H9 (cell line): ENCODE measurements around the gene DIPK1B. TPM values are rescaled to one million over a fixed set of nuclear protein-coding genes. Genes with fewer than 3 reads are reported as not detected.
A peak's percentile ranks its signal among the peaks of the same experiment; 100 is the strongest.

ENCODE experiments used
- DNase-seq: peaks from one replicate; pipeline ENCODE4 v3.0.0-alpha.2; 2017
- H2AFZ ChIP-seq: one replicate; pipeline ENCODE4 v1.6.1; 2013; ENCODE audit warnings: mild to moderate bottlenecking, low read length, control low read depth, moderate library complexity
- H2AK5ac ChIP-seq: 2 replicates; pipeline ENCODE4 v1.6.1; 2013; ENCODE audit warnings: low read length, control low read depth, mixed read lengths; ENCODE audit not compliant: insufficient read length
- H2BK120ac ChIP-seq: one replicate; pipeline ENCODE4 v1.6.1; 2013; ENCODE audit warnings: low read depth, mild to moderate bottlenecking, low read length, control low read depth, inconsistent platforms; ENCODE audit not compliant: poor library complexity, severe bottlenecking
- H2BK12ac ChIP-seq: 2 replicates; pipeline ENCODE4 v1.6.1; 2013; ENCODE audit warnings: low read length, control low read depth, mixed read lengths, low read depth; ENCODE audit not compliant: insufficient read length
- H2BK15ac ChIP-seq: 2 replicates; pipeline ENCODE4 v1.6.1; 2013; ENCODE audit warnings: low read depth, low read length, control low read depth
- H2BK20ac ChIP-seq: one replicate; pipeline ENCODE4 v1.6.1; 2013; ENCODE audit warnings: low read depth, mild to moderate bottlenecking, low read length, control low read depth, inconsistent platforms; ENCODE audit not compliant: poor library complexity, severe bottlenecking
- H2BK5ac ChIP-seq: 2 replicates; pipeline ENCODE4 v1.6.1; 2013; ENCODE audit warnings: low read length, control low read depth, mixed read lengths; ENCODE audit not compliant: insufficient read length
- H3K14ac ChIP-seq: 2 replicates; pipeline ENCODE4 v1.6.1; 2013; ENCODE audit warnings: low read length, control low read depth; ENCODE audit not compliant: insufficient read depth
- H3K18ac ChIP-seq: 2 replicates; pipeline ENCODE4 v1.6.1; 2013; ENCODE audit warnings: low read depth, mild to moderate bottlenecking, mixed read lengths, low read length, control low read depth; ENCODE audit not compliant: insufficient read length
- H3K23ac ChIP-seq: 2 replicates; pipeline ENCODE4 v1.6.1; 2013; ENCODE audit warnings: low read length, control low read depth, mixed read lengths, low read depth; ENCODE audit not compliant: insufficient read length
- H3K23me2 ChIP-seq: 2 replicates; pipeline ENCODE4 v1.6.1; 2013; ENCODE audit warnings: low read depth, mild to moderate bottlenecking, mixed read lengths, low read length, control low read depth; ENCODE audit not compliant: insufficient read length, poor library complexity, severe bottlenecking
- H3K27ac ChIP-seq: 2 replicates; pipeline ENCODE4 v1.5.1; 2013; ENCODE audit warnings: low read length, control low read depth, mixed read lengths, low read depth; ENCODE audit not compliant: insufficient read length
- H3K27me3 ChIP-seq: 2 replicates; pipeline ENCODE4 v1.6.1; 2013; ENCODE audit warnings: low read length, control low read depth, inconsistent platforms; ENCODE audit not compliant: insufficient read depth
- H3K4ac ChIP-seq: 2 replicates; pipeline ENCODE4 v1.6.1; 2013; ENCODE audit warnings: low read depth, mild to moderate bottlenecking, control low read depth, inconsistent platforms, low read length, moderate library complexity
- H3K4me1 ChIP-seq: 2 replicates; pipeline ENCODE4 v1.6.1; 2013; ENCODE audit warnings: low read length, control low read depth, inconsistent platforms; ENCODE audit not compliant: insufficient read depth
- H3K4me2 ChIP-seq: 2 replicates; pipeline ENCODE4 v1.6.1; 2013; ENCODE audit warnings: low read length, control low read depth, mixed read lengths; ENCODE audit not compliant: insufficient read length, insufficient read depth
- H3K56ac ChIP-seq: 2 replicates; pipeline ENCODE4 v1.6.1; 2013; ENCODE audit warnings: low read depth, mild to moderate bottlenecking, mixed read lengths, low read length, control low read depth; ENCODE audit not compliant: insufficient read length
- H3K79me1 ChIP-seq: 2 replicates; pipeline ENCODE4 v1.6.1; 2013; ENCODE audit warnings: low read depth, mild to moderate bottlenecking, moderate library complexity, low read length, control low read depth, inconsistent platforms; ENCODE audit not compliant: insufficient read depth, poor library complexity, severe bottlenecking
- H3K79me2 ChIP-seq: 2 replicates; pipeline ENCODE4 v1.6.1; 2013; ENCODE audit warnings: low read length, control low read depth, inconsistent platforms; ENCODE audit not compliant: insufficient read depth
- H3K9ac ChIP-seq: 2 replicates; pipeline ENCODE4 v1.6.1; 2013; ENCODE audit warnings: low read length, control low read depth, mixed read lengths; ENCODE audit not compliant: insufficient read length; ENCODE audit errors: extremely low read depth
- H3K9me3 ChIP-seq: one replicate; pipeline ENCODE4 v1.6.1; 2013; ENCODE audit warnings: low read depth, low read length, inconsistent platforms; ENCODE audit not compliant: control insufficient read depth
- H3T11ph ChIP-seq: one replicate; pipeline ENCODE4 v1.6.1; 2013; ENCODE audit warnings: mild to moderate bottlenecking, low read length, control low read depth, inconsistent platforms
- H4K20me1 ChIP-seq: one replicate; pipeline ENCODE4 v1.6.1; 2013; ENCODE audit not compliant: control insufficient read depth, insufficient read length, insufficient read depth
- H4K5ac ChIP-seq: 2 replicates; pipeline ENCODE4 v1.6.1; 2013; ENCODE audit warnings: low read depth, mild to moderate bottlenecking, mixed read lengths, low read length, control low read depth; ENCODE audit not compliant: insufficient read length
- H4K8ac ChIP-seq: replicated peaks from 2 replicates; pipeline ENCODE4 v1.6.1; 2013; ENCODE audit warnings: low read length, control low read depth, mixed read lengths, low read depth; ENCODE audit not compliant: insufficient read length
- H4K91ac ChIP-seq: 2 replicates; pipeline ENCODE4 v1.6.1; 2013; ENCODE audit warnings: low read depth, mild to moderate bottlenecking, moderate library complexity, mixed read lengths, low read length, control low read depth; ENCODE audit not compliant: insufficient read length
- H3K27ac Mint-ChIP-seq, 3 experiments: 2 replicates in 2 of 3; 3 replicates in 1 of 3; pipeline ENCODE4 v1.8.0; 2020 to 2021; ENCODE audit warnings: mixed read lengths in 3 of 3, mild to moderate bottlenecking in 1 of 3, moderate library complexity in 1 of 3
- H3K27me3 Mint-ChIP-seq: 2 replicates; pipeline ENCODE4 v1.8.0; 2021; ENCODE audit warnings: low read depth, mild to moderate bottlenecking, moderate library complexity, mixed read lengths
- H3K36me3 Mint-ChIP-seq, 3 experiments: 2 replicates in 2 of 3; 3 replicates in 1 of 3; pipeline ENCODE4 v1.8.0; 2020 to 2021; ENCODE audit warnings: low read depth in 3 of 3, mixed read lengths in 3 of 3; ENCODE audit not compliant: insufficient read depth in 1 of 3
- H3K4me1 Mint-ChIP-seq, 2 experiments: 2 replicates each; pipeline ENCODE4 v1.8.0; 2020; ENCODE audit warnings: mixed read lengths in 2 of 2
- H3K4me3 Mint-ChIP-seq, 2 experiments: 2 replicates in 1 of 2; 3 replicates in 1 of 2; pipeline ENCODE4 v1.8.0; 2020 to 2021; ENCODE audit warnings: mild to moderate bottlenecking in 2 of 2, mixed read lengths in 2 of 2, moderate library complexity in 1 of 2
- H3K9me3 Mint-ChIP-seq, 2 experiments: 2 replicates in 1 of 2; 3 replicates in 1 of 2; pipeline ENCODE4 v1.8.0; 2020; ENCODE audit warnings: mild to moderate bottlenecking in 2 of 2, mixed read lengths in 2 of 2, moderate library complexity in 1 of 2
- CTCF ChIP-seq: fragments of 200-600 bp; sonication (generic); conservative IDR thresholded peaks from 3 replicates; pipeline ENCODE4 v1.8.0; 2021; ENCODE audit warnings: antibody characterized with exemption, mild to moderate bottlenecking
- WGBS: extraction: QIAGEN DNeasy Blood & Tissue Kit; methylation state at CpG from one replicate; pipeline ENCODE4 v1.1.7; 2013; ENCODE audit warnings: missing lambda C conversion rate, low lambda C conversion rate, mixed read lengths; ENCODE audit not compliant: insufficient read length; ENCODE audit errors: extremely low coverage; 5-methylcytosine and 5-hydroxymethylcytosine counted together
- total RNA-seq: library from RNA; stranded (reverse); gene quantifications from 2 replicates; pipeline ENCODE4 v1.2.1, GENCODE V29; 2021

Gene DIPK1B
- total RNA-seq, 1 experiment from 2014 or later, result 40.3 TPM

- Histone ChIP-seq H2BK120ac (no peak within 1 kb of the TSS), H3K9me3 (no peaks in the 10 kb centered on the region), H3K9ac (no peak within 1 kb of the TSS), H3K4me2 (no peak within 1 kb of the TSS), H3K79me2 (no peaks in the 10 kb centered on the region), H3K23me2 (peaks cover 3% of the 10 kb centered on the region), H3K18ac (no peak within 1 kb of the TSS), H2AK5ac (no peak within 1 kb of the TSS), H3K4me1 (no peaks in the 10 kb centered on the region), H2BK12ac (no peak within 1 kb of the TSS), H3K56ac (no peak within 1 kb of the TSS), H3T11ph (no peak within 1 kb of the TSS), H2AFZ (no peak within 1 kb of the TSS), H4K91ac (no peak within 1 kb of the TSS), H3K4ac (no peak within 1 kb of the TSS), H4K8ac (no peak within 1 kb of the TSS), H3K79me1 (no peaks in the 10 kb centered on the region), H3K27me3 (no peaks in the 10 kb centered on the region), H3K14ac (no peak within 1 kb of the TSS; the same call in 1 of the 2 replicates), H4K5ac (no peak within 1 kb of the TSS), H2BK20ac (no peak within 1 kb of the TSS), H2BK15ac (no peak within 1 kb of the TSS), H3K23ac (no peak within 1 kb of the TSS), H2BK5ac (no peak within 1 kb of the TSS), H3K27ac (no peak within 1 kb of the TSS), H4K20me1 (no peaks in the 10 kb centered on the region)
- no peak for DNase-seq
- Mint-ChIP-seq H3K4me1 (peaks cover 3% of the 10 kb centered on the region in 2 experiments; a peak in 1 of 4 replicates), H3K36me3 (peaks cover 0 to 6% (median 0%) of the 10 kb centered on the region in 3 experiments; a peak in 2 of 7 replicates), H3K27ac (peak within 1 kb of the TSS in 1 of 3 experiments; percentile 55; a peak in 1 of 7 replicates), H3K4me3 (no peak within 1 kb of the TSS), H3K9me3 (peaks cover 11 to 12% of the 10 kb centered on the region in 2 experiments), H3K27me3 (peaks cover 19% of the 10 kb centered on the region)
- no peak for TF ChIP-seq CTCF
- WGBS, result no CpG with 5 or more reads among the region's 8 CpGs
Observed at GRCh38 chr9:136748201-136748600, 35.8 kb downstream of the DIPK1B start, which contains the start of gene LCN6. Gene LCN6, minus strand, starts transcription at chr9:136748525. Its CDS starts 42 bp downstream, at chr9:136748483.
